Stimulated activated CD8-positive, alpha-beta memory T cell treated with anti-CD3 and anti-CD28 coated beads, Interleukin-7, amount 100 ng/mL, for 24 hours (primary cell): ENCODE results near the gene LRIG3.
"Not testable (repeated sequence)": the region's sequence is repeated elsewhere in the genome, so short reads cannot be mapped to it uniquely, and the experiment has no call there.

Source experiments
- DNase-seq: peaks from one replicate; pipeline ENCODE4 v3.0.0-alpha.2; 2020; ENCODE audit warnings: low read depth

The LRIG3 gene, protein sequence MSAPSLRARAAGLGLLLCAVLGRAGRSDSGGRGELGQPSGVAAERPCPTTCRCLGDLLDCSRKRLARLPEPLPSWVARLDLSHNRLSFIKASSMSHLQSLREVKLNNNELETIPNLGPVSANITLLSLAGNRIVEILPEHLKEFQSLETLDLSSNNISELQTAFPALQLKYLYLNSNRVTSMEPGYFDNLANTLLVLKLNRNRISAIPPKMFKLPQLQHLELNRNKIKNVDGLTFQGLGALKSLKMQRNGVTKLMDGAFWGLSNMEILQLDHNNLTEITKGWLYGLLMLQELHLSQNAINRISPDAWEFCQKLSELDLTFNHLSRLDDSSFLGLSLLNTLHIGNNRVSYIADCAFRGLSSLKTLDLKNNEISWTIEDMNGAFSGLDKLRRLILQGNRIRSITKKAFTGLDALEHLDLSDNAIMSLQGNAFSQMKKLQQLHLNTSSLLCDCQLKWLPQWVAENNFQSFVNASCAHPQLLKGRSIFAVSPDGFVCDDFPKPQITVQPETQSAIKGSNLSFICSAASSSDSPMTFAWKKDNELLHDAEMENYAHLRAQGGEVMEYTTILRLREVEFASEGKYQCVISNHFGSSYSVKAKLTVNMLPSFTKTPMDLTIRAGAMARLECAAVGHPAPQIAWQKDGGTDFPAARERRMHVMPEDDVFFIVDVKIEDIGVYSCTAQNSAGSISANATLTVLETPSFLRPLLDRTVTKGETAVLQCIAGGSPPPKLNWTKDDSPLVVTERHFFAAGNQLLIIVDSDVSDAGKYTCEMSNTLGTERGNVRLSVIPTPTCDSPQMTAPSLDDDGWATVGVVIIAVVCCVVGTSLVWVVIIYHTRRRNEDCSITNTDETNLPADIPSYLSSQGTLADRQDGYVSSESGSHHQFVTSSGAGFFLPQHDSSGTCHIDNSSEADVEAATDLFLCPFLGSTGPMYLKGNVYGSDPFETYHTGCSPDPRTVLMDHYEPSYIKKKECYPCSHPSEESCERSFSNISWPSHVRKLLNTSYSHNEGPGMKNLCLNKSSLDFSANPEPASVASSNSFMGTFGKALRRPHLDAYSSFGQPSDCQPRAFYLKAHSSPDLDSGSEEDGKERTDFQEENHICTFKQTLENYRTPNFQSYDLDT

DNA sequence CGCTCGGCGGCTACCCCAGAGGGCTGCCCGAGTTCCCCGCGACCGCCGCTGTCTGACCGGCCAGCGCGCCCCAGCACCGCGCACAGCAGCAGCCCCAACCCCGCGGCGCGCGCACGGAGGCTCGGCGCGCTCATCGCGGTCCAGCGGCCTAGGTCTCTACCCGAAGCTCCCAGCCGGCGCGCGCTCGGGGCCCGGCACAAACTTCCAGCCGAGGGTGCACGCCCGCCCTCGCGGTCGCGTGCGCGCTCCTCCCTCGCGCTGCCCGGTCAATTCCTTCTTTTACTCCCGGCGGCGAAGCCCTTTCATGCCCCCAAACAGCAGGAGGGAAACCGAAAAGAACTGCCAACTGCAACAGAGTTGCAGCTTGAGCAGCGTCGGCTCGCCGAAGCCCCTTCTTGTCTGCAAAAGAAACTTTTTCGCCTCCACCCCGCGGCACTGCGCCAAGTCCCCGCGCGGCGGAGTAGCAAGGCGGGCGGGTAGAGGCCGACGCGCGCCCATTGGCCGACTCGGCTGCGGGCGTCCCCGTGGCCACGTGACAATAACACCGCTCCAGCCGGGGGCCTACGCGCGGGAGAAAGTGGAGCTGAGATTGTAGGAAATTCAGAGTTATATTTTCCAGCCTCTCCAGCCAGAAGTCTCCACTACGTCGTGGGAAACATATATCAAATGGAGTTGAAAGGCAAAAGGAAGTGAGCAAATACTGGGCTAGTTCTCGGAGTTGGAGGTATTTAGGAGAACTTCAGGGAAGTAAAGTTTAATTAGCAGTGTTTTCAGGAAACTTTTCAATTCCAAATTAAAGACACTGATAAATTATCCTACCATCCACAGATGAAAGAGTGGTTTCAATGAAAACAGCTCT is at the start of gene LRIG3:
Gene LRIG3 (minus strand): TSS at position 403 of the 859 bp plus-strand sequence. CDS start 269 bp downstream, at position 134.
- DNase-seq, result no peak

DNA sequence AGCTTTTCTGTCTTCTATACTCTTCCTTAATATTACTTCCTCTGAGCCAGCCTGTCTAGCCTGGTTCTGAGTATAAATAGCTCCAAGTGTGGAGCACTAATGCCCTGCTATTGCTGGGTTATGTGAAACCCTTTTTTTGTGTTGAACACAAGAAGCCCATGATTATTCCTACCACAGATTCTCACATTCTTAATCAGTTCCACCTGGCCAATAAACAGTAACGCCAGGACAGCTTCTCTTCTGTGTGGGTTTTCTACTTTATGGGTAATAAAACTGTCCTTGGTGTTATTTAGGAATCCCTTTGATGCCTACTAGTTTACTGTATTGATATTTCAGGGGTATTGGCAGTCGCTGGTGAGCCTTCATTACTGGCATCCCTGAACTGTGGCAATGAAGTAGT is 48.9 kb upstream of the LRIG3 start:
- DNase-seq, result no peak

DNA sequence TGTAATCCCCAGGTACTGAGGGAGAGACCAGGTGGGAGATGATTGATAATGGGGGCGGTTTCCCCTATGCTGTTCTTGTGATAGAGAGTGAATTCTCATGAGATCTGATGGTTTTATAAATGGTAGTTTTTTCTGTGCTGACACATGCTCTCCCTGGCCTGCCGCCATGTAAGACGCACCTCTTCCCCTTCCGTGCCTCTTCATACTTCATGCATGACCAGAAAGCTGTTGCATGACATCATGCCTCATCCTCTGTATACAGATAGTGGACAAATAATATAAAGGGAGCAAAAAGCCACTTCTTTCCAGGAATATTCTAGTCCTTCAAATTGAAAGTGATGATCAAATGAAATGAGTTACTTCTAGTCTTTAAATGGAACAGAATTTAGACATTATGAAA is 47.3 kb upstream of the LRIG3 start:
- no peak for DNase-seq

DNA sequence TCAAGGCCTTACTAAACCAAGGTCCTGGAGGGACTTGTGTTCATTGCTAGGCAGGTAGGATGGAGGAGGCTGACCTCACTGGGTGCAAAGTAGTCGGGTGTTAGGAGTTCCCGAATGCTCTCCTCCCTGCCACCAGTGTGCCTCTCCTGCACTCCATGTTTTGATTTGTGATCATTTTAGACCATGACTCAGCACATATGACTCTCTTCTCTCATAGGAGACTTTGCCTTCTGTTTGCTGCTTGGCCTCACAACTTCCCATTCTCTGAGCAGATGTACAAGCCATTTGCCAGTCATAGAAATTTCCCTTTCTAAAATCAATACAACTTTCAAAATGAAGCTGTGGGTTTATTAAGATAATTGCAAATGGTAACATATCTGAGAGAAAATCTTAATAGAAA is 46.6 kb upstream of the LRIG3 start:
- no peak for DNase-seq

DNA sequence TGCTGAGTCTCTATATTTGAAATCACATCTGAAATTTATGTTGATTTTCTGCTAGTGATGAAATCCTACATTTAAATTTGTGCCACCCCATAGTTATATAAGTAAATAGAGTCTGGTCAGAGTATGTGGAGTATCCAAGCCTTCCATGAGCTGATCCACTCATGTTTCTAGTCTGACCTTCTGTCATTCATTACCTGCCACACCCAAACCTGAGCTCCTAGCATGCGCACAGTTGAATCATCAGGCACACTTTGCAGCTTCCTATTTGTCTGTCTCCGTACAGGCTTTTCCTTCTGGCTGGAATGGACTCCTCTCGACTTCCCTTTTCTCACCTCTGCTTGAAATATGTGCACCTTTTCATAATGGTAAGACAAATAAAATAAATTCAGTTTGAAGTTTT is 45.3 kb upstream of the LRIG3 start:
- DNase-seq, result no peak

DNA sequence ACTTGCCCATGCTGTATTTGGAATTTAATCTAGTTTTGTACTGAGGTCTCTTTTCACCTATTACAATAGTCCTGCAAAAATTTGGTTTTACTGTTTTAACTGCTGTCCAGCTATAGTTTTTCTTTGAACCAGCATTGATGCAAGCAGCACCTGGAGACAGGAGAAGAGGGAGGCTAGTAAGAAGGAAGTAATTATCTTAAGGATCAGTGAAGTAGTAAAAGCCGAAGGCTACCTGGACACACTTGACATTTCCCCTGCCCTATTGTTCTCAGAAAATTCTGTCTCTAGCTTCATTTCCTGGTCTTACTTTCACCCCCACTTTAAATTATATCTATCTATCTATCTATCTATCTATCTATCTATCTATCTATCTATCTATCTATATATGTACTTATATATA is 43.5 kb upstream of the LRIG3 start:
- DNase-seq, result no peak

DNA sequence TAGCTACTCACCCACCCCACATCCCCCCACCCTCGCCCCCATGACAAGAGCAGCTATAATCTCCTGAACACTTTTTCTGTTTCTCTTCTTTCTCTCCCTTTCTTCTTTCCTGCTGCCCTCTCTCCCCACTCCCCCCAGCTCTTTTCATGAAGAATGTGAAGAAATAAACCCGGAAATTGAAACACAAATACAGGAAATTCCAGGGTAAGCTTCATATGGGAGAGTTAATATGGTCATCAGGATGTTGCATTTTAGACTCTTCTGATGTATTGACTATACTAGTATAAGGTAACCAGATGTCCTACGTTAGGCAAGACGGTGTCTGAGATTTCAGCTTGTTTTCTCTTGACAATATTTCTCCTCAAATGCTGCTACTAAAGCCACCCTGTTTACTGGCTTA is 41.6 kb upstream of the LRIG3 start:
- no peak for DNase-seq

DNA sequence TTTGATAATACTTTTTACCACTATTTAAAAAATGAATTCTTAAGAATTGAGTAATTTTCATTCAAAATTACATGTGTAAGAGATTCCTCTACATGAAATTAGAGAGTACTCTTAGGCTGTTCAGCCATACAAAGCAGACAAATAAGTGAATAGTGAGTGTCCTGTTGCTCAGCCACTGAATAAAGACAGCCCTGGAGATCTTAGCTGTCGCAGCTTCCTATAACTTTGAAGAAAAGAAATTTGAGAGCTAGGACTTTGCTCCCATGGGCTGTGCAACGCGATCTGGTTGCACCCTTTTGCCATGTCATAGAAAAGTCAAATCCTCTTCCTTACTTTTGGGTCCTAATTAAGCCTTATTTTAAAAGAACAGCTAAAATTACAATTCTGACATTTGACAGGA is 40.9 kb upstream of the LRIG3 start:
- DNase-seq, result no peak

DNA sequence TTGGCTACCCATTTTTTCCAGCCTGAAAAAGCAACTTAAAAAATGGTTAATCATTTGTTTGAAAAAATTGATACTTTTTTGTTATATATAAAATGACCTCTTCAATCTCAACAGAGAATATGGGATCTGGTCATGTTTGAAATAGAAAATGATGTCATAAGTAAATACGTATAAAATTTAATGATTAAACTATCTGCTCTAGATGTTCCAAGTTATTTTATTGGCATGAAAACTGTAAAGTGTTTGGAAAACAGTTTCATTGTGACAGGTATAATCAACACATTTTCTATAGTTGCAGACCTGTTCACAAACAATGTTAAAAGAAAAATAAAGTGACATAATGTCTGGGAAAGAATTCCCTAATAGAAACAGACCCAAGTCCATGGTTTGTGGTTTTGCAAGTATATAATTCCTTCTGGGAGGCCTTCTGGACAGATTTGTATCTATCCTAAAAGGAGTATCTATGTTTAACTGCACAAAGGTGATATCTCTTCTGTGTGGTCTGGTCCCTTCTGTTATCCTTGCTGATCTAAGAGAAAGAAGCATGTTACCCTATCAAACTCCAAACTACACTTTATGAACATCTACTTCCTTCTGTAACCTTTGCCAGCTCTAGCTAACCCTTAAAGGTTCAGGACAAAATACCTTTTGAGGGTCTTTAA is 39.5 kb upstream of the LRIG3 start:
- no peak for DNase-seq

DNA sequence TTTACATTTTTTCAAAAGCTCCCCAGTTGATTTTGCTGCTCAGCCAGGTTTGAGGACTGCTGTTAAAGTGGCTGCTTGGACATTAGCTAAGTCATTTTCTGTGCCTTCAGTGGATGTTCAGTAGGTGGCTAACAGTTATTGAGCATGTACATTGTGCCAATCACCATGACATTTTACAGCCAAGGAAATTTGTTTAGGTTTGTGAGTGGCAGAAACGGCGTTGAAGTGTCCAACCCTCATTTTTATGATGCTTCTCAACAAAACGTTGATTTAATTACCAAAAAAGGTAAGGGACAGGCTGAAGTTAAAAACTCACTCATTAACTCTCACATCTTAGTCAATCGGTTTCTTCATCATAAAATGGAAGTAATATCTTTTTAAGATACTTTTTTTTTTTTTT is 37.0 kb upstream of the LRIG3 start:
- DNase-seq, result no peak

DNA sequence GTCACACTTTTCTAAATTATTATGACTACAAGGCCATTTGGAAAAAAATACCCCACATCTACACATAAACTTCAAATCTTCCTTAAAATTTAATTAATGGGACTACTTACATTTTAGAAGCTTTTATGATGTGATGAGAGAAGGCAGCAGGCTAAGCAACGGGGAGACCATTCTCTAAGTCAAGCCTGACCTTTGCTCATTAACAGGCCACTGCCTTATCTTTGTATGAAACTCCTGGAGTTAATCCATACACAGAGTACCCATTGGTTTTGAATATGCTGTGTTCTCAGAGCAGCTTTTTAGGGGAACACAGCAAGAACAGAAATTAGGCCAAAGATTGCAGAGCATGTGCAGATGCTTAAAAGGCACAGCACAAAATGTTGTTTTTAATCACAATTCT is 35.5 kb upstream of the LRIG3 start:
- no peak for DNase-seq

DNA sequence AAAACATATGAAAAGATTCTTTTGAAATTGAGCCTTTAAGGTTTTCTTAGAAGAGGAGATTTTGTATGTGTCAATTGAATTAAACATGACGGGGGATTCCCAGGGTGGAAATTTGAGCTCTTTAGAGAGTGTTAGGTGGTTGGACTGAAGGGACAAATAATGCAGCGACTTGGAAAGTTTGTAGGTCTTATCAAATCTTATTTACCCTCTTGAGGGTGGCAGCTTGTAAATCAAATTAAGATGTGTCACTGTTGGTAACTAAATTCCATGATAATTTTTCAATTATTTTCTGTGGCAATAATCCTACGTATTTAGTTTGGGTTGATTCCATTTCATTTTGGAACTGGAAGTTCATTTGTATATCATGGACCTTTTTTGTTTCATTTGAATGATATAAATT is 33.7 kb upstream of the LRIG3 start:
- DNase-seq, result no peak

DNA sequence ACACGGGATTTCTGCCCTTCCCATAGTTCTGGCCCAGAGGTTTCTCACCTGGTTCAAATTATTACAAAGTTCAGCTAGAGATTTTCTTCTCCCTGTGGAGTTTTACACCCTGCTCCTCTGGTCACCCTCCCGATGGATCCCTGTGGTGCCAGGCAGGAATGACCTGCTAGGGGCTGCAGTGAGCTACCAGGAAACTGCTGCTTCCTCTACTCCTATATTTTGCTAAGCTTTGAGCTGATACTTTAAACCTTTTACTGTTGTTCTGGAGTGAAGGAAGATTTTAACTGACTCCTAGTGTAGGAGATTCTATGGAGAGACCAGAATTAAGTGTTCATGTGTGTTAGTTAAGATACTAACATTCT is 30.4 kb upstream of the LRIG3 start:
- no peak for DNase-seq

DNA sequence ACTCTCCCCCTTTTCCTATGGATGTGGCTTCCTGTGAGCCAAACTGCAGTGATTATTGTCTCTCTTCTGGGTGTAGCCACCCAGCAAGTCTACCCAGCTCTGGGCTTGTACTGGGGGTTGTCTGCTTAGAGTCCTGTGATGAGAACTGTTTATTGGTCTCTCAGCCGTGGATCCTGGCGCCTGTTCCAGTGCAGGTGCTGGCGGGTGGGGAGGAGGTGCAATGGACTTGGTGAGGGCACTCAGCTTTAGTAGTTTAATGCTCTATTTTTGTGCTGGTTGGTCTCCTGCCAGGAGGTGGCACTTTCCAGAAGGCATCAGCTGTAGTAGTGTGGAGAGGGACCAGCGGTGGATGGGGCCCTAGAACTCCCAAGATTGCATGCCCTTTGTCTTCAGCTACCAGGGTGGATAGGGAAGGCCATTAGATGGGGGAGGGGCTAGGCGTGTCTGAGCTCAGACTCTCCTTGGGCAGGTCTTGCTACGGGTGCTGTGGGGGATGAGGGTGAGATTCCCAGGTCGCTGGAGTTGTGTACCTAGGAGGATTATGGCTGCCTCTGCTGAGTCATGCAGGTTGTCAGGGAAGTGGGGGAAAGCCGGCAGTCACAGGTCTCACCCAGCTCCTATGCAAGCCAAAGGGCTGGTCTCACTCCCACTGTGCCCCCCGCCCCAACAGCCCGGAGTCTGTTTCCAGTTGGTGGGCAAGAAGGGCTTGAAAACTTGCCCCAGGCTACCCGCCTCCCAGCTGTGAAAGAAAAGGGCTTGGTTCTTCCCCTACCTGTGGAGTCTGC is 29.8 kb upstream of the LRIG3 start:
- DNase-seq, result not testable (repeated sequence)

DNA sequence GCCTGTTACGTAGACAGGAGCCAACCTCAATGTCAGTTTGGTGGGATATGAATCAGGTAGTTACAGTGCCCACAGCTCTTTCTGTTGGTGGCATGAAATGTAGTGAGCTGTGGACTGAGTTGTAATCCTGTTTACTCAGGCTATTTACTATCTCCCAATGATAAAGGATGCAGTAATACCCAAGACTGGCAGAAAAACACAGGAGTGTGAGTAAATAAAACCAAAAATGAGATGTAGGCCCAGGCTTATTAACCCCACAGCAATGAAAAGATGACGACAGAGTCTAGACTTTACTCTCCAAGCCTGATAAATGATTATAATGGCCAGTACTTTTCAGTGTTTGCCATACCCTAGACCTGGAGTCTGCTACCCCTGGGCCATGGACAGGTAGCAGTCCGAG is 22.8 kb upstream of the LRIG3 start:
- no peak for DNase-seq

DNA sequence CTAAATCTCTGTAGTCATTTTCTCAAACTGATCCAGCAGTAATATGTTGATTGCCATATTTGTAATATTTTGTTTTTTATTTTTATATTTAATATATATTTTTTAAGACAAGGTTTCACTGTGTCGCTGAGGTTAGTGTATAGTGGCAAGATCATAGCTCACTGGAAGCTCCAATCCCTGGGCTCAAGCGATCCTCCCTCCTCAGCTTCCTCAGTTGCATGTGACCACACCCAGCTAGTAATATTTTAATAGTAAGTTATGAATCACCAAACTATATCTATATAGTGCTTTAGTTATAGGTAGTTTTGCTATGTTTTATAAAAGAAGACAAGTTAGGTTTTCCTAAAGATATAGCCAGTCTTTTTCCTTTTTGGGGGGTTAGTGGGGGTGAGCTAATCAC is 22.0 kb upstream of the LRIG3 start:
- DNase-seq, result no peak

DNA sequence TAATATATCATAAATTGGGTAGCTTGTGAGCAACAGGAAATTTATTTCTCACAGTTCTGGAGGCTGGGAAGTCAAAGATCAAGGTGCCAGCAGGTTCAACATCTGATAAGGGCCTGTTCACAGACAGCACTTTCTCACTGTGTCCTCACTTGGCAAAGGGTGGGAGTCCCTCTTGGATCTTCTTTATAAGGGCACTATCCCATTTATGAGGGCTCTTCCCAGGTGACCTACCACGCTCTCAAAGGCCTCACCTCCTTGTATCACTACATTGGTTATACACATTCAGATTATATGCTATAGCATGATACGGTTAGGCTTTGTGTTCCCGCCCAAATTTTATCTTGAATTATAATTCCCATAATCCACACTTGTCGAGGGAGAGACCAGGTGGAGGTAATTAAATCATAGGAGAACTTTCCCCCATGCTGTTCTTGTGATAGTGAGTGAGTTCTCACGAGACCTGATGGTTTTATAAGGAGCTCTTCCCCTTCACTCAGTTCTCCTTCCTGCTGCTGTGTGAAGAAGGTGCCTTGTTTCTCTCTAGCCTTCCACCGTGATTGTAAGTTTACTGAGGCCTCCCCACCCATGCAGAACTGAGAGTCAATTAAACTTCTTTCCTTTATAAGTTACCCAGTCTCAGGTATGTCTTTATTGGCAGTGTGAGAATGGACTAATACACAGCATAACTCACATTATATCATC is 19.2 kb upstream of the LRIG3 start:
- DNase-seq, result no peak

DNA sequence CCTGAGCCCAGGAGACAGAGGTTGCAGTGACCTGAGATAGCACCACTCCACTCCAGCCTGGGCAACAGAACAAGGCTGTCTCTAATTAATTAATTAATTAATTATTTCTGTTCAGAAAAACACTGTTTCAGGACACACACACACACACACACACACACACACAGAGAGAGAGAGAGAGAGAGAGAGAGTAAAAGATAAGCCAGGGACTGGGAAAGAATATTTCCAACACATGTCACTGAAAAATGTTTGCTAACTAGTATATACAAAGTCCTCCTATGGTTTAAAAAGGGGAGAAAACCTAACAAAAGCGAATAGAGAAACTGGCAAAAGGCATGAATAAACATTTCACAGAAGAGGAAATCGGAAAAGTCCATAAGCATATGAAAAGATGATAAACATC is 18.1 kb upstream of the LRIG3 start:
- DNase-seq, result no peak

DNA sequence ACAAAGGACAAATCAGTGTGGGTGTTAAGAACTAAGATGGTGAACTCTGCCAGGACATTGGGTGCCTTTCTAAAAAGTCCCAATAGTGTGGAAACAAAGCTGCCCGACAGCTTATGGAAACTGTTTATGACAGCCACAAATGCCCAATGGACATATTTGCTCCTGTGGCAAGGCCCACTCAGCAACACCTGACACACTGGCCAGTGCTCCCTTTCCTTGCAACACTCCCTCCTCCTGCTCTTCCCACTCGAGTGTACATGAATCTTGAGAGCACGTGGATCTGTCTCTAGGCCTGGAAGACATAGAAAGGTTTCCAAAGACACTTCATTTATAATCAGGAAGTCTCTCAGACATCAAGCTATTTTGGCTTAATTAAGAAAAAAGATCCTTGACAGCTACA is 14.2 kb upstream of the LRIG3 start:
- DNase-seq, result no peak
